Mucosa of gallbladder (tissue), 1 donor: Measurements from ENCODE around the gene NOP9. TPM values are rescaled to one million over a fixed set of nuclear protein-coding genes. Genes with fewer than 3 reads are reported as not detected.

Source experiments
- DNase-seq: peaks from one replicate; pipeline ENCODE4 v3.0.0-alpha.2; 2020; ENCODE audit warnings: low spot score
- total RNA-seq: library from RNA; stranded (reverse); gene quantifications from one replicate; pipeline ENCODE4 v1.2.1, GENCODE V29; 2021
- donor health status: DM: no; HTN: no; CAD: no.

Gene NOP9
- total RNA-seq, 1 donor from 2014 or later: 24.7 TPM

GRCh38 chr14:24282736-24283135, 16.9 kb upstream of the NOP9 start:
- no peak for DNase-seq

- DNase-seq: no peak
Observed at GRCh38 chr14:24283796-24284460, 15.7 kb upstream of the NOP9 start.

- no peak for DNase-seq
Observed at GRCh38 chr14:24284501-24285035, 15.1 kb upstream of the NOP9 start.

- DNase-seq: no peak
Observed at GRCh38 chr14:24285351-24285750, 14.3 kb upstream of the NOP9 start.

GRCh38 chr14:24286996-24287395, 12.7 kb upstream of the NOP9 start:
- DNase-seq: no peak

GRCh38 chr14:24289649-24290280, 9.9 kb upstream of the NOP9 start:
- DNase-seq: no peak

GRCh38 chr14:24290746-24291145, 8.9 kb upstream of the NOP9 start:
- DNase-seq: no peak

GRCh38 chr14:24291446-24292117, 8.1 kb upstream of the NOP9 start:
- no peak for DNase-seq

GRCh38 chr14:24292118-24292807, 7.4 kb upstream of the NOP9 start:
- no peak for DNase-seq

GRCh38 chr14:24293525-24293924, 6.1 kb upstream of the NOP9 start:
- DNase-seq: no peak

- peak; percentile 68 for DNase-seq
Observed at GRCh38 chr14:24296341-24297157, 3.1 kb upstream of the NOP9 start.

GRCh38 chr14:24297190-24297964, 2.3 kb upstream of the NOP9 start:
- DNase-seq: no peak

GRCh38 chr14:24298892-24299254, 777 bp upstream of the NOP9 start:
- no peak for DNase-seq

- DNase-seq: no peak
Observed at GRCh38 chr14:24300326-24300980, 803 bp downstream of the NOP9 start.

- DNase-seq: no peak
Observed at GRCh38 chr14:24304019-24304387, 4.4 kb downstream of the NOP9 start.

- DNase-seq: no peak
Observed at GRCh38 chr14:24307156-24307574, 7.5 kb downstream of the NOP9 start.

- peak; percentile 76 for DNase-seq
Observed at GRCh38 chr14:24307575-24308341, 8.1 kb downstream of the NOP9 start, which contains the start of gene CIDEB. CIDEB (minus strand) TSS chr14:24307977; CDS start chr14:24307858, 119 bp downstream.

- DNase-seq: no peak
Observed at GRCh38 chr14:24308342-24309124, 8.9 kb downstream of the NOP9 start.
